NCI-H1105 treated with DMSO at 0.1 percent for 48 hours (cell line): ENCODE measurements around the gene LSM14B.

Experiments
- DNase-seq: peaks from one replicate; lab custom pipeline; 2025; lab: John Stamatoyannopoulos, UW

The LSM14B gene

GRCh38 chr20:62163986-62164762 lies 41.9 kb downstream of the LSM14B start:
- DNase-seq = no peak

DNA sequence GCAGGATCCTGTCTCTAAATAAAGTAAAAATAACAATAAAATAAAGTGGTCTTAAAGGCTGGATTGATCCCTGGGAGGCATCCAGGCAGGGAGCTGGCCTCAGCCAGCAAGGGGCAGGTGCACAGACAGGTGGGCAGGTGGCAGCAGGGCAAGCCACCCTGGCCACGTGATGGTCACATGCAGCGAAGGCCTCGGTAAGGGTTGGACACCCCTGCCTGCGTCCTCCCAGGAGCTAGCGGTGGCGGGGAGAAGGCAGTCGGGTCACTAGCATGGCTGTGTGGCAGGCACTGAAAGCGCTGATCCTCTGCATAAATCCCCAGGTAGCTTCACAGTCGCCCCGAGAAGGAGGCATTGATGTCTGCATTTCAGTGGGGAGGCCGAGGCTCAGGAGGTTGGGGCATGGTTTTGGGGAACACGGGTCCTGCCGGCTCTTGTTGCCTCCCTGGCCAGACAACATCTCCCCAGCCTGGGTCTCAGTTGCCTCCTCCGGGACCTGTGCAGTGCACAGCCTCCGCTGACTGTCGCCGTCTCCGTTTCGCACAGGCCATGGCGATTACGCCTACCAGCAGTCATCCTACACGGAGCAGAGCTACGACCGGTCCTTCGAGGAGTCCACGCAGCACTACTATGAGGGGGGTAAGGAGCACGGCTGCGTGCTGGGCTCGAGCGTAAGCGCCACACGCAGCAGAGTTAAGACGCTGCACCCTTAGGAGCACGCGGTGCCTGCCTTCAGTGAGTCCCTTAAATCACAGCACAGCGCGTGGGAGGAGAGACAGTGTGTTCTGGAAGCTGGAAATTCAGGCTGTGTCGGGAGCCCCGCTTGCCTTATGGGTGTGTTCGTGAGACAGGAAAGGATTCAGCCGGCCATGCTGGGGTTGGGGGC lies 42.8 kb downstream of the LSM14B start:
- DNase-seq = no peak

- DNase-seq = no peak
Observed at GRCh38 chr20:62165762-62166399, 43.6 kb downstream of the LSM14B start.

- no peak for DNase-seq
Observed at GRCh38 chr20:62167474-62167873, 45.2 kb downstream of the LSM14B start.

DNA sequence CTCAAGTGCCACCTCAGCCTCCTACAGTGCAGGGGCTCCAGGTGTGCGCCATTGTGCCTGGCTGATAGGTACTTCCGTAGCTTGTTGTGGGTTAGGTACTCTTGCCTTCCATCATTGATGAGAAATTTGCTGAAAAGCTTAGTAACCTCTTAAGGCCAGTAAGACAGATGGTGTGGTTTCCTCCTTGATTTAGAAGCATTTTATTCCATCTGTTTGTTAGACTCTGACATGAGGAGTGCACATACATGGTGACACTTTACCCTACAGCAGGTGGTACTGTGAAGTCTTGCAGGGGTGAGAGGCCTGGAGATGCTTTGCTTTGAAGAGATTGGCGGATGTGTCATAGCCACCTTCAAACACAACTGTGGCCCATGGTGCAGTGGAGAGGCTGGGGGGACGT lies 45.8 kb downstream of the LSM14B start:
- no peak for DNase-seq

GRCh38 chr20:62168890-62169435 lies 46.7 kb downstream of the LSM14B start:
- DNase-seq = no peak

- DNase-seq = no peak
Observed at GRCh38 chr20:62170536-62170935, 48.3 kb downstream of the LSM14B start.

DNA sequence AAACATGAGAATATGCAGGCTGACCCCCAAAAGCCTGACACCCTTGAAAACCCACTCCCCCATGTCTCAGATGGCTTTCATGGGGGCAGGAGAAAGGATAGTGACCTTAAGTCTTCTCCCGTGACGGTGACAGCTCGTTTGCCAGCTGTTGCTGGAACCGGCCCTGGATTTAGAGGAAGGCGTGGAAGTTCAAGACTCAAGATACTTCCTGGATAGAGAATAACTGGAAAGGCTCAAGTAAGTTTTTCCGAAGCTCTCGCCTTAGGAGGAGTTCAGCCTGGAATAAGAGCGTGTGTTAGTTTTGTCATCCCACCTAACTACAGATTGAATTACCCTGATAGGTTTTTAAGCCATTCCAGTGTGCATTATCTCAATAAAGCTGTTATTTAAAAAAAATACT lies 49.0 kb downstream of the LSM14B start:
- DNase-seq = no peak

DNA sequence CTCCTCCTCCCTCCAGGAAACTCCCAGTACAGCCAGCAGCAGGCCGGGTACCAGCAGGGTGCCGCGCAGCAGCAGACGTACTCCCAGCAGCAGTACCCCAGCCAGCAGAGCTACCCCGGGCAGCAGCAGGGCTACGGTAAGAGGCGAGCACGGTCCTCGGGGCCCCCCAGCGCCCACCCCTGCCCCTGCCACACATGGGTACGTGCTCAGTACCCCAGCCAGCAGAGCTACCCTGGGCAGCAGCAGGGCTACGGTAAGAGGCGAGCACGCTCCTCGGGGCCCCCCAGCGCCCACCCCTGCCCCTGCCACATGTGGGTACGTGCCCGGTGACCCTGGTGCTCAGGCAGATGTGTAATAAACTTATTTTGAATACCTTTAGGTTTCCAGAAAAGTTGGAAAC lies 50.4 kb downstream of the LSM14B start:
- DNase-seq = no peak

DNA sequence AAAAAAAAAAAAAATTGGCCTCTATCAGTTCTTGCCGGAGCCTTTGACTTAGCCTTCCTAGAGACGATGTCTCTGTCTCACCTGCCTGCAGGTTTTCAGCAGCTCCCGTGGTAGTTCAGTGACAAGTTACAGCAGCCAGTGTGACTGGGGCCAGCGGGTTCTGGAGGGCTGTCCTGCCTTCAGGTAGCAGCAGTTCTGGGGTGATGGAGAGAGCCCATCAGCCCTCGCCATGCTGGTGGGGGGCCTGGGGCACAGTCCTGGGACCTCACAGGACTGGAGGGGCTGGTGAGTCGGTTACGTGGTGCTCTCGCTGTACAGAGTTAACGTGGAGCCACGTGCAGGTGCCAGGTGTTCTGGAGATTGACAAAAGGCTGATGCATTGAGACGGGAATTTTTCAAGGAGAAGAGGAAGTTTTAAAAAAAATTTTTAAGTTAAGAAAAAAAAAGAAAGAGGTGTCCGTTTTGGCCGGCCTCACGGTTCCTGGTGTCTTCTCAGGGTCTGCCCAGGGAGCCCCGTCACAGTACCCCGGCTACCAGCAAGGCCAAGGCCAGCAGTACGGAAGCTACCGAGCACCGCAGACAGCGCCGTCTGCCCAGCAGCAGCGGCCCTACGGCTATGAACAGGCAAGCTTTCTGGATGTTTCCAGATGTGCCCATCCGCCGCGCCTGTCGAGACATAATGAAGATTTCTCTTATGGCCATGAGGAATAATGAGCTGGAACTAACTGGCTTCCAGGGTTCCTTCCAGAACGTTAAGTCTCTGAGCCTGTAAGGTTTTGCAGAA lies 51.9 kb downstream of the LSM14B start:
- no peak for DNase-seq

- no peak for DNase-seq
Observed at GRCh38 chr20:62174870-62175624, 52.8 kb downstream of the LSM14B start.

DNA sequence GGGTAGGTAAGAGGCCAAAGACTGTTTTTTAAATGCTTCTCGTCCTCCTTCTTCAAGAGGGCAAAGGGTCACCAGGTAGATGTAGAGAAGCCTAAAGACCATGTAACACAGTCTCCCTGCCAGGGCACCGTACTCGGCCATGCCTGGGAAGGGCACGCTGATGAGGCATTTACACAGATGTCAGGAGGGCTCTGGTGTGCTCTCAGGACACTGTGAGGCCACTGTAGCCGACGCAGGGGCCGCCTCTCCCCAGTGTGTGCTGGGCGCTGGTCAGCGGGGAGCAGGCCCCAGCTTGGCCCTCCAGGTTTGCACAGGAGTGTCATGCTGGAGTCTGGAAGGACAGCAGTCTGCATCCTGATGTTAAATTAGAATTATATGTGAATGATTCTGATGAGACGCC lies 53.4 kb downstream of the LSM14B start:
- no peak for DNase-seq

- no peak for DNase-seq
Observed at GRCh38 chr20:62176866-62177265, 54.6 kb downstream of the LSM14B start.

DNA sequence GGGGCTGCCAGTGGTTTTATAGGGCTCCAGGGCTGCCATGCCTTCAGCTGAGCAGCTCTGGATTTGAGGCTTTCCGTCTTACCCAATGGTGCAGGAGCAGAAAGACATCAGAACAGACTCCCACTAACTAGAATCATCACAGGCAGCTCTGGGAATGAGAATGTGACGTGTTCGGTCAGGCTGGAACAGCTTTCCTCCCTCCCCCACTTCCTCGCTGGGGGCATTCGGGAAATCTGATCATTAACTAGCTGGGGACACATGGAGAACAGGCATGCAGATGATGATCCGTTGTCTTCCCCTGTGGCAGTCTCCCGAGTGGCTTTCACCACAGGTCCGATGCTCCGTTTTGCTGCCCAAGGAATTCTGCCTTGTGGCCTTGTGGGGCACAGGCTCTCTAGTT lies 55.0 kb downstream of the LSM14B start:
- no peak for DNase-seq

DNA sequence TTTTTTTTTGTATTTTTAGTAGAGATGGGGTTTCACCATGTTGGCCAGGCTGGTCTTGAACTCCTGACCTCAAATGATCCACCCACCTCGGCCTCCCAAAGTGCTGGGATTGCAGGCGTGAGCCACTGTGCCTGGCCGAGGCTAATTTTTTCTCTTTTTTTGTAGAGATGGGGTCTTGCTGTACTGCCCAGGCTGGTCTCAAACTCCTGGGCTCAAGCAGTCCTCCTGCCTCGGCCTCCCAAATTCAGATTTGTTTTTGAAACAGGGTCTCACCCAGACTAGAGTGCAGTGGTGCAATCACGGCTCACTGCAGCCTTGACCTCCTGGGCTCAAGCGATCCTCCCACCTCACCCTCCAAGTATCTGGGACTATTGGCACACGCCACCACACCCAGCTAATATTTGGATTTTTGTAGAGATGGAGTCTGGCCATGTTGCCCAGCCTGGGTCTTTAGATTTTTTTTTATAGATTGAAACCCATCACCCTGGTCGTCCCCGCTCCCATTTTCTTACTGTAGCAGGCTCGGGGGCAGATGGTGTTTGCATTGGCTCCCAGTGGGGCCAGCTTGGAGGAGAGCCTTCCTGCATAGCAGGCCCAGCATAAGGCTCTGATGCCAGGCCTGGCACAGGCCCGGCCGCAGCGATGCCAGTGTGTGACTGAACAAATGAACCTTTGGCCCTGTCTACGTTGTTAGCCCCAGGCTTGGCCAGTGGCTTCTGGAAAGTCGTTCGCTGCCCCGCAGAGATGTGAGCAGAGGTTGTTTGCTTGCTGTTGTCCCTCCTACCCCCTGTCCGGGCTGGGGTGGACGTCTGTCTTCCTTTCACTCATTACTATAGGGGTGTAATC lies 56.3 kb downstream of the LSM14B start:
- no peak for DNase-seq

DNA sequence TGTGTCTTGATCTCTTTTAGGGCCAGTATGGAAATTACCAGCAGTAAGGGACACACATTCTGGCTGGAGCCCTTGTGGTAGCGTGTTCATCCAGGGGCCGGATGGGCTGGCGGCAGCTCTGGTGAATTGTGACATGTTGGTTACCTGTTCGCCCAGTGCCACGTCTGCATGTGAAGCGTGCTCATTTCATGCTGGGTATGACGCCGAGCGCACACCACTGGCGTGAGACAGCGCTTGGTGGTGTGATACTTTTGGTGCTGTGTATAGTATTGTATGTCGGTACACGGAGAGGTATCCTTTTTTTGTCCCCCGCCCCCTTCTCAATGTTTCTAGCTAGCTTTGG lies 56.9 kb downstream of the LSM14B start:
- no peak for DNase-seq

- no peak for DNase-seq
Observed at GRCh38 chr20:62181808-62182207, 59.5 kb downstream of the LSM14B start.

GRCh38 chr20:62182469-62183425 lies 60.5 kb downstream of the LSM14B start, which contains the start of gene MTG2:
TSS of gene MTG2 (plus strand) at chr20:62183028. CDS start at chr20:62193421, 10,393 bp downstream.
- peak; percentile 94 for DNase-seq
